ENCODE measurements around the gene IL27RA. TPM values are rescaled to one million over a fixed set of nuclear protein-coding genes. Genes with fewer than 3 reads are reported as not detected.

Gene IL27RA
- total and polyA plus RNA-seq, 2 experiments from 2014 or later: 7.7 to 11.4 TPM

GRCh38 chr19:13989487-13989886 lies 42.1 kb upstream of the IL27RA start (continued):
- no peak for TF ChIP-seq ZNF462 (CRISPR knock-in tag; IDR thresholded peaks at IDR 0.05)
- no peak for TF ChIP-seq CREB1 (CRISPR knock-in tag; IDR thresholded peaks at IDR 0.05; ENCODE audit: low read depth)
- TF ChIP-seq EZH2 (IDR thresholded peaks at IDR 0.05; ENCODE audit: low read depth, unreplicated experiment): no peak
- TF ChIP-seq POLR2AphosphoS5 (IDR thresholded peaks at IDR 0.05; ENCODE audit: low read depth): no peak
- no peak for TF ChIP-seq JUNB (IDR thresholded peaks at IDR 0.05; ENCODE audit: unreplicated experiment)
- no peak for TF ChIP-seq EZH2phosphoT487 (IDR thresholded peaks at IDR 0.05; ENCODE audit: unreplicated experiment)
- no peak for TF ChIP-seq ZNF331 (CRISPR knock-in tag; IDR thresholded peaks at IDR 0.05; ENCODE audit: low read depth)
- TF ChIP-seq, protein P1, sequence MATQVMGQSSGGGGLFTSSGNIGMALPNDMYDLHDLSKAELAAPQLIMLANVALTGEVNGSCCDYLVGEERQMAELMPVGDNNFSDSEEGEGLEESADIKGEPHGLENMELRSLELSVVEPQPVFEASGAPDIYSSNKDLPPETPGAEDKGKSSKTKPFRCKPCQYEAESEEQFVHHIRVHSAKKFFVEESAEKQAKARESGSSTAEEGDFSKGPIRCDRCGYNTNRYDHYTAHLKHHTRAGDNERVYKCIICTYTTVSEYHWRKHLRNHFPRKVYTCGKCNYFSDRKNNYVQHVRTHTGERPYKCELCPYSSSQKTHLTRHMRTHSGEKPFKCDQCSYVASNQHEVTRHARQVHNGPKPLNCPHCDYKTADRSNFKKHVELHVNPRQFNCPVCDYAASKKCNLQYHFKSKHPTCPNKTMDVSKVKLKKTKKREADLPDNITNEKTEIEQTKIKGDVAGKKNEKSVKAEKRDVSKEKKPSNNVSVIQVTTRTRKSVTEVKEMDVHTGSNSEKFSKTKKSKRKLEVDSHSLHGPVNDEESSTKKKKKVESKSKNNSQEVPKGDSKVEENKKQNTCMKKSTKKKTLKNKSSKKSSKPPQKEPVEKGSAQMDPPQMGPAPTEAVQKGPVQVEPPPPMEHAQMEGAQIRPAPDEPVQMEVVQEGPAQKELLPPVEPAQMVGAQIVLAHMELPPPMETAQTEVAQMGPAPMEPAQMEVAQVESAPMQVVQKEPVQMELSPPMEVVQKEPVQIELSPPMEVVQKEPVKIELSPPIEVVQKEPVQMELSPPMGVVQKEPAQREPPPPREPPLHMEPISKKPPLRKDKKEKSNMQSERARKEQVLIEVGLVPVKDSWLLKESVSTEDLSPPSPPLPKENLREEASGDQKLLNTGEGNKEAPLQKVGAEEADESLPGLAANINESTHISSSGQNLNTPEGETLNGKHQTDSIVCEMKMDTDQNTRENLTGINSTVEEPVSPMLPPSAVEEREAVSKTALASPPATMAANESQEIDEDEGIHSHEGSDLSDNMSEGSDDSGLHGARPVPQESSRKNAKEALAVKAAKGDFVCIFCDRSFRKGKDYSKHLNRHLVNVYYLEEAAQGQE (IDR thresholded peaks at IDR 0.05; ENCODE audit: unreplicated experiment): no peak
- no peak for TF ChIP-seq NANOG (IDR thresholded peaks at IDR 0.05; ENCODE audit: borderline replicate concordance)

Measured in GM23338 (cell line).